M059J (cell line): ENCODE measurements around the gene PRKCE. TPM values are rescaled to one million over a fixed set of nuclear protein-coding genes. Genes with fewer than 3 reads are reported as not detected.
"Not testable (repeated sequence)": the region's sequence is repeated elsewhere in the genome, so short reads cannot be mapped to it uniquely, and the experiment has no call there.

Source experiments
- DNase-seq: peaks from one replicate; pipeline ENCODE4 v3.0.0-alpha.2; 2012; ENCODE audit warnings: low read depth
- total RNA-seq: library from RNA; depleted of rRNA; stranded (reverse); fragments of >200 nt; shearing (Covaris generic); gene quantifications from 2 replicates; pipeline ENCODE4 v1.2.3, GENCODE V29; 2014

PRKCE gene
- total RNA-seq, 1 experiment from 2014 or later: 5.9 TPM

GRCh38 chr2:45889053-45889452, 237.6 kb downstream of the PRKCE start:
- no peak for DNase-seq

- no peak for DNase-seq
These were observed 238.3 kb downstream of the PRKCE start for GRCh38 chr2:45889620-45890370.

GRCh38 chr2:45890371-45890646, 238.8 kb downstream of the PRKCE start:
- not testable (repeated sequence) for DNase-seq

- no peak for DNase-seq
These were observed 239.3 kb downstream of the PRKCE start for GRCh38 chr2:45890819-45891218.

GRCh38 chr2:45891719-45892424, 240.4 kb downstream of the PRKCE start:
- DNase-seq: no peak

- DNase-seq: peak; percentile 27
These were observed 240.9 kb downstream of the PRKCE start for GRCh38 chr2:45892425-45892745.

GRCh38 chr2:45892757-45893156, 241.3 kb downstream of the PRKCE start:
- peak; percentile 58 for DNase-seq

GRCh38 chr2:45894211-45894610, 242.7 kb downstream of the PRKCE start:
- DNase-seq: no peak

GRCh38 chr2:45895241-45895861, 243.9 kb downstream of the PRKCE start:
- DNase-seq: peak; percentile 70

GRCh38 chr2:45896311-45896710, 244.8 kb downstream of the PRKCE start:
- DNase-seq: no peak

GRCh38 chr2:45897842-45898241, 246.4 kb downstream of the PRKCE start:
- no peak for DNase-seq

GRCh38 chr2:45898819-45899218, 247.3 kb downstream of the PRKCE start:
- no peak for DNase-seq

GRCh38 chr2:45899926-45900325, 248.5 kb downstream of the PRKCE start:
- DNase-seq: no peak

GRCh38 chr2:45901468-45902032, 250.1 kb downstream of the PRKCE start:
- no peak for DNase-seq

- no peak for DNase-seq
These were observed 250.9 kb downstream of the PRKCE start for GRCh38 chr2:45902380-45902779.

GRCh38 chr2:45902781-45903375, 251.4 kb downstream of the PRKCE start:
- DNase-seq: no peak

GRCh38 chr2:45904267-45904945, 252.9 kb downstream of the PRKCE start:
- DNase-seq: no peak

- DNase-seq: no peak
These were observed 253.6 kb downstream of the PRKCE start for GRCh38 chr2:45904946-45905631.

GRCh38 chr2:45905632-45905958, 254.1 kb downstream of the PRKCE start:
- no peak for DNase-seq

- no peak for DNase-seq
These were observed 256.1 kb downstream of the PRKCE start for GRCh38 chr2:45907592-45907991.
